Choroid plexus epithelial cell (primary cell): ENCODE data around the gene MPPED2.
A peak's percentile ranks its signal among the peaks of the same experiment; 100 is the strongest.

Source experiments
- DNase-seq: peaks from one replicate; pipeline ENCODE4 v3.0.0-alpha.2; 2010; ENCODE audit warnings: low read depth
- H3K4me3 ChIP-seq: 2 replicates; pipeline ENCODE4 v1.5.1; 2011; ENCODE audit warnings: low read depth, mild to moderate bottlenecking, control low read depth, low read length, moderate library complexity
- CTCF ChIP-seq: conservative IDR thresholded peaks from 2 replicates; pipeline ENCODE4 v1.5.1; 2011; ENCODE audit warnings: low read depth, mild to moderate bottlenecking, control low read depth, inconsistent platforms, low read length, moderate library complexity

The MPPED2 gene

GRCh38 chr11:30489076-30489475 is 97.1 kb downstream of the MPPED2 start:
- peak; percentile 11 for DNase-seq
- TF ChIP-seq CTCF: no peak
- no peak overlapping the region for H3K4me3 ChIP-seq

GRCh38 chr11:30488304-30488998 is 97.7 kb downstream of the MPPED2 start:
- no peak for TF ChIP-seq CTCF
- peak overlapping the region; percentile 47 for H3K4me3 ChIP-seq
- DNase-seq: peak; percentile 94

- no peak for TF ChIP-seq CTCF
- no peak overlapping the region for H3K4me3 ChIP-seq
- peak; percentile 54 for DNase-seq
Measured at GRCh38 chr11:30487200-30487898, 98.8 kb downstream of the MPPED2 start.

- H3K4me3 ChIP-seq: no peak overlapping the region
- TF ChIP-seq CTCF: no peak
- DNase-seq: no peak
Measured at GRCh38 chr11:30485756-30486155, 100.4 kb downstream of the MPPED2 start.

- H3K4me3 ChIP-seq: no peak overlapping the region
- DNase-seq: no peak
- TF ChIP-seq CTCF: no peak
Measured at GRCh38 chr11:30485222-30485621, 100.9 kb downstream of the MPPED2 start.

- no peak overlapping the region for H3K4me3 ChIP-seq
- no peak for DNase-seq
- TF ChIP-seq CTCF: no peak
Measured at GRCh38 chr11:30483056-30483455, 103.1 kb downstream of the MPPED2 start.

GRCh38 chr11:30481796-30482195 is 104.4 kb downstream of the MPPED2 start:
- no peak for TF ChIP-seq CTCF
- H3K4me3 ChIP-seq: no peak overlapping the region
- DNase-seq: no peak
